ENCODE results near the gene MYO5C.

DNA sequence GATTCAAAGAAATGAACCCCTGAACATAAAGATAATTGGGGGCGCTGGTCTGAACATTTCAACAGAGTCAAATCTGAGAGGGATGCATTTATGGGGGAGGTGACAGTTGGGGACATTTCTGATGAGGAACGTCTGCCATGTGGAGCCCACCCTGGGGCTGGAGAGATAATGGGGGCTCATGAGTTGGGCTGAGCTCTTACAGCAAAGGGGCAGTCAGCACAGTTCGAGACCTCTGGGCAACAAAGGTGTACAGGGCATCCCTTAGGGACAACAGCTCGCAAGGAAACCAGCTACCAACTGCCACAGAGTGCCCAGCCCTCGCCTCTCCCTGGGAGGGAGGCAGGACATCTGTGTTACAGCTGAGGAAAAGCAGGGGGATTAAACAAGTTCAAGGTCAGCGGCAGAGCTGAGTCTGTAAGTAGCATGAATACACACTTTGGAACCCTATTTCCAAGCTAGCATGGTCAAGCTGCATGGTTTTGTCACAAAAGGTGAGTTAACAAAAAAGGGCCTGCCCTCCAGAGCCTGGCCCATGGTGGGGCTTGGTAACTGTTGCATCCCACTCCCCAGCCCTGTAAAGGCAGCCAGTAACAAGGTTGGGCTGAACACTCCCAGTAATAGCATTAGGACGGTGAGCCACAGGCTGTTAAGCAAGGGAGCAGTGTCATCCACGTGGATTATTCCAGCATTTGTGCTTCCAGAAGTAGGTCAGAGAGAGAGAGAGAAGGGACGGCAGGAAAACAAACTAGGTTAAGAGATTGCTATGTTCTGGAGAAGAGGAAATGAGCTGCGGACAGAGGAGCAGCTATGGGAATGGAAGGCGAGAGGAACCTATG lies 108.7 kb downstream of the MYO5C start:
- TF ChIP-seq, protein P1, sequence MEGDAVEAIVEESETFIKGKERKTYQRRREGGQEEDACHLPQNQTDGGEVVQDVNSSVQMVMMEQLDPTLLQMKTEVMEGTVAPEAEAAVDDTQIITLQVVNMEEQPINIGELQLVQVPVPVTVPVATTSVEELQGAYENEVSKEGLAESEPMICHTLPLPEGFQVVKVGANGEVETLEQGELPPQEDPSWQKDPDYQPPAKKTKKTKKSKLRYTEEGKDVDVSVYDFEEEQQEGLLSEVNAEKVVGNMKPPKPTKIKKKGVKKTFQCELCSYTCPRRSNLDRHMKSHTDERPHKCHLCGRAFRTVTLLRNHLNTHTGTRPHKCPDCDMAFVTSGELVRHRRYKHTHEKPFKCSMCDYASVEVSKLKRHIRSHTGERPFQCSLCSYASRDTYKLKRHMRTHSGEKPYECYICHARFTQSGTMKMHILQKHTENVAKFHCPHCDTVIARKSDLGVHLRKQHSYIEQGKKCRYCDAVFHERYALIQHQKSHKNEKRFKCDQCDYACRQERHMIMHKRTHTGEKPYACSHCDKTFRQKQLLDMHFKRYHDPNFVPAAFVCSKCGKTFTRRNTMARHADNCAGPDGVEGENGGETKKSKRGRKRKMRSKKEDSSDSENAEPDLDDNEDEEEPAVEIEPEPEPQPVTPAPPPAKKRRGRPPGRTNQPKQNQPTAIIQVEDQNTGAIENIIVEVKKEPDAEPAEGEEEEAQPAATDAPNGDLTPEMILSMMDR (IDR thresholded peaks at IDR 0.05; ENCODE audit: low read depth, low read length) = no peak
- TF ChIP-seq EZH2phosphoT487 (IDR thresholded peaks at IDR 0.05; ENCODE audit: low read depth) = no peak

Data from OCI-LY3 (cell line).